Pancreas (tissue), 10 donors: ENCODE data around the gene ERAL1. TPM values are rescaled to one million over a fixed set of nuclear protein-coding genes. Genes with fewer than 3 reads are reported as not detected.
"Not testable (repeated sequence)": the region's sequence is repeated elsewhere in the genome, so short reads cannot be mapped to it uniquely, and the experiment has no call there.

Experiments used
- ATAC-seq, 4 donors: fragments of 200-7000 bp; cut with Tn5 transposase; one replicate each; pipeline versions ENCODE4 v1.8.0 to v1.9.1; 2020; ENCODE audit warnings: mild to moderate bottlenecking in 4 of 4, moderate library complexity in 4 of 4
- DNase-seq, 6 donors: peaks; one replicate each; pipeline ENCODE4 v3.0.0-alpha.2; 2020
- FAIRE-seq: peaks from 2 replicates; lab custom pipeline; 2012; peaks lifted over from hg19 to GRCh38; lab: Jason Lieb, UNC
- H3K27ac ChIP-seq, 4 donors: fragments of 200-600 bp; sonication (generic); 1 replicate in 3 of 4; 2 replicates in 1 of 4; pipeline versions ENCODE4 v1.5.0 to v1.8.0; 2020
- H3K27me3 ChIP-seq, 4 donors: fragments of 200-600 bp; one replicate each; pipeline ENCODE4 v1.8.0; 2021
- H3K36me3 ChIP-seq, 3 donors: fragments of 200-600 bp; sonication (generic) in 1 of 3; one replicate each; pipeline versions ENCODE4 v1.5.0 to v1.8.0; 2020 to 2021
- H3K4me1 ChIP-seq, 3 donors: fragments of 200-600 bp; one replicate each; pipeline ENCODE4 v1.8.0; 2021
- H3K4me3 ChIP-seq, 4 donors: fragments of 200-600 bp; sonication (generic) in 2 of 4; one replicate each; pipeline versions ENCODE4 v1.5.0 to v1.8.0; 2020 to 2021
- H3K9me3 ChIP-seq, 4 donors: fragments of 200-600 bp; one replicate each; pipeline ENCODE4 v1.8.0; 2021
- CTCF ChIP-seq, 4 donors: fragments of 200-600 bp; sonication (generic) in 3 of 4; IDR thresholded peaks; one replicate each; pipeline versions ENCODE4 v1.5.0 to v1.8.0; 2021; ENCODE audit warnings: antibody characterized with exemption in 4 of 4
- WGBS, 2 donors: extraction: QIAGEN DNeasy Blood & Tissue Kit; methylation state at CpG; one replicate each; pipeline ENCODE4 v1.1.7; 2013; 5-methylcytosine and 5-hydroxymethylcytosine counted together
- intact Hi-C, 3 donors: fragments of 100-400 bp; cut with DNase I; formaldehyde crosslinking; loops; one replicate each; pipeline versions ENCODE4 v1.11.1 to v1.14.2; 2022
- polyA plus RNA-seq, 2 donors: library from polyadenylated mRNA; stranded (reverse); fragments of 200-250 nt; gene quantifications; one replicate each; pipeline ENCODE4 v1.2.3, GENCODE V29; 2013
- total RNA-seq, 6 donors: library from RNA; stranded (reverse); fragmentation: NEBNext Ultra II Directional in 4 of 6; extraction: Animal tissue kit (Norgen Biotek cat#: 25700) in 4 of 6; gene quantifications; one replicate each; pipeline versions ENCODE4 v1.2.1 to v1.2.4, GENCODE V29; 2021 to 2023
- donor health status: healthy with polysubstance abuse.
- donor health status: DM: no; HTN: no; CAD: no; lungs with moderate emphysema.
- donor health status: DM: no; HTN: no; CAD: no.
- donor health status: control.
- donor health status: control.
- donor health status: Bipolar disorder and iron deficiency.
- donor health status: DM: yes; HTN: yes; CAD: no.
- donor health status: DM: no; HTN: no; CAD: no.
- donor health status: DM: no; HTN: no; CAD: no.
- donor health status: DM: yes; HTN: yes; CAD: no.

Gene ERAL1
- total and polyA plus RNA-seq, 8 donors, result 11.7 to 36.8 (median 17.1) TPM

- Histone ChIP-seq H3K27me3 (no peaks in the 10 kb centered on the region), H3K27ac (no peak overlapping the region), H3K36me3 (peaks cover 0 to 5% (median 2%) of the 10 kb centered on the region in 3 donors), H3K4me3 (no peak overlapping the region), H3K9me3 (no peaks in the 10 kb centered on the region), H3K4me1 (peaks cover 6 to 14% (median 14%) of the 10 kb centered on the region in 3 donors)
- TF ChIP-seq CTCF (IDR thresholded peaks at IDR 0.05), result no peak
- DNase-seq, result peak in 1 of 6 donors; percentile 70
- intact Hi-C loops, result loop anchor here in 1 of 3 donors (10.0 kb wide), 1 partner anchor 136 kb away; no protein-coding TSS in a partner anchor
- no peak for ATAC-seq
- no peak for FAIRE-seq
- 83 to 87% methylated on average over 22 to 24 of the region's 24 CpGs for WGBS, 2 donors
Measured at GRCh38 chr17:28900986-28901726, 46.3 kb downstream of the ERAL1 start.

GRCh38 chr17:28901866-28902818, 47.3 kb downstream of the ERAL1 start:
- 4 to 6% methylated on average over 49 to 62 of the region's 62 CpGs for WGBS, 2 donors
- DNase-seq, result peak in 4 of 6 donors; percentile 45 to 81 (median 55)
- intact Hi-C loops, result loop anchor here in 1 of 3 donors (10.0 kb wide), 1 partner anchor 137 kb away; no protein-coding TSS in a partner anchor

GRCh38 chr17:28902819-28903545, 48.2 kb downstream of the ERAL1 start, which contains the start of gene DHRS13:
Gene DHRS13, minus strand, starts transcription at chr17:28903079. Its CDS starts 135 bp downstream, at chr17:28902944.
- ATAC-seq (peak; percentile 94 to 96 (median 94)), DNase-seq (peak; percentile 84 to 99 (median 96)), FAIRE-seq (no peak)
- intact Hi-C loops, result loop anchor here in 1 of 3 donors (10.0 kb wide), 1 partner anchor 138 kb away; no protein-coding TSS in a partner anchor
- H3K4me3 ChIP-seq, result peak within 1 kb of the TSS; percentile 51 to 84 (median 65)
- peak within 1 kb of the TSS; percentile 36 to 83 (median 72) for H3K27ac ChIP-seq
- H3K36me3 ChIP-seq, result peaks cover 0 to 13% (median 11%) of the 10 kb centered on the region in 3 donors
- H3K27me3 ChIP-seq, result no peaks in the 10 kb centered on the region
- H3K9me3 ChIP-seq, result no peaks in the 10 kb centered on the region
- TF ChIP-seq CTCF (IDR thresholded peaks at IDR 0.05), result peak; percentile 84 to 96 (median 90)
- peaks cover 6 to 13% (median 12%) of the 10 kb centered on the region in 3 donors for H3K4me1 ChIP-seq
- 0 to 1% methylated on average over 41 to 55 of the region's 55 CpGs for WGBS, 2 donors

More at GRCh38 chr17:28901866-28902818, 47.3 kb downstream of the ERAL1 start:
- FAIRE-seq, result no peak
- peak; percentile 36 to 55 (median 45) for ATAC-seq
- peak overlapping the region; percentile 36 to 83 (median 72) for H3K27ac ChIP-seq
- peak overlapping the region; percentile 51 to 84 (median 65) for H3K4me3 ChIP-seq
- no peak for TF ChIP-seq CTCF (IDR thresholded peaks at IDR 0.05)
- H3K36me3 ChIP-seq, result peaks cover 0 to 9% (median 9%) of the 10 kb centered on the region in 3 donors
- no peaks in the 10 kb centered on the region for H3K9me3 ChIP-seq
- H3K4me1 ChIP-seq, result peaks cover 6 to 14% (median 14%) of the 10 kb centered on the region in 3 donors
- H3K27me3 ChIP-seq, result no peaks in the 10 kb centered on the region

GRCh38 chr17:28903546-28903841, 48.7 kb downstream of the ERAL1 start:
- Histone ChIP-seq H3K36me3 (peaks cover 0 to 17% (median 16%) of the 10 kb centered on the region in 3 donors), H3K4me3 (peak overlapping the region in 1 of 4 donors; percentile 84), H3K27ac (peak overlapping the region in 1 of 4 donors; percentile 70)
- not testable (repeated sequence) for H3K27me3 ChIP-seq, ATAC-seq, DNase-seq, H3K4me1 ChIP-seq, FAIRE-seq, H3K9me3 ChIP-seq
- WGBS, 2 donors, result 51 to 59% methylated on average over 5 of the region's 5 CpGs
- intact Hi-C loops, result loop anchor here in 1 of 3 donors (10.0 kb wide), 1 partner anchor 139 kb away; no protein-coding TSS in a partner anchor
